Measurements from ENCODE around the gene AKNA. TPM values are rescaled to one million over a fixed set of nuclear protein-coding genes. Genes with fewer than 3 reads are reported as not detected.
"Not testable (repeated sequence)": the region's sequence is repeated elsewhere in the genome, so short reads cannot be mapped to it uniquely, and the experiment has no call there.

AKNA gene
- polyA plus RNA-seq, 3 donors, result 3.3 to 147 (median 7.3) TPM

- H3K27me3 Mint-ChIP-seq (ENCODE audit: low read depth in 3 of 3), result peaks cover 0 to 6% (median 3%) of the 10 kb centered on the region in 3 donors
- 83% methylated on average over 4 of the region's 10 CpGs for WGBS (ENCODE audit: insufficient coverage)
- H4K20me1 ChIP-seq (ENCODE audit: insufficient read depth, low read length), result peaks cover 18% of the 10 kb centered on the region
- H3K9me3 Mint-ChIP-seq, result peaks cover 9 to 13% (median 10%) of the 10 kb centered on the region in 7 donors
- H2AFZ ChIP-seq (ENCODE audit: insufficient read depth, low read depth, low read length, poor library complexity, severe bottlenecking), result no peak overlapping the region
- H3K4me1 ChIP-seq (ENCODE audit: control insufficient read depth in 1 of 2, insufficient read depth in 2 of 2, low read length in 2 of 2), result no peaks in the 10 kb centered on the region
- no peak overlapping the region for H3K9ac ChIP-seq (ENCODE audit: insufficient read depth, low read length, poor library complexity, severe bottlenecking)
- no peak for DNase-seq
- H3K4me3 Mint-ChIP-seq, result no peak overlapping the region
- H3K27ac ChIP-seq (ENCODE audit: low read depth in 1 of 2, low read length in 2 of 2), result no peak overlapping the region
- H3K27me3 ChIP-seq (ENCODE audit: control insufficient read depth in 2 of 2, insufficient read depth in 2 of 2, low read length in 2 of 2), result no peaks in the 10 kb centered on the region
- no peak overlapping the region for H3K4me3 ChIP-seq (replicated peaks in 1 of 3; ENCODE audit: low read depth in 2 of 3, low read length in 3 of 3)
- peaks cover 15 to 20% of the 10 kb centered on the region in 2 donors for H3K36me3 ChIP-seq (replicated peaks in 1 of 2; ENCODE audit: control insufficient read depth in 1 of 2, insufficient read depth in 2 of 2, low read length in 2 of 2)
- no peak overlapping the region for H3K4me2 ChIP-seq (replicated peaks; ENCODE audit: extremely low read depth, low read length, poor library complexity, severe bottlenecking)
- peaks cover 11 to 18% of the 10 kb centered on the region in 2 donors for H3K9me3 ChIP-seq (replicated peaks in 1 of 2; ENCODE audit: control insufficient read depth in 1 of 2, insufficient read depth in 1 of 2, low read length in 2 of 2)
- no peak for TF ChIP-seq CTCF (IDR thresholded peaks at IDR 0.05)
- intact Hi-C loops (cut with micrococcal nuclease), result no loop called here
- peaks cover 3% of the 10 kb centered on the region for H3K4me1 Mint-ChIP-seq
- H3K36me3 Mint-ChIP-seq, result peaks cover 11 to 15% of the 10 kb centered on the region in 2 donors
- H3K79me2 ChIP-seq (ENCODE audit: insufficient read depth, low read length), result no peaks in the 10 kb centered on the region
- no peak overlapping the region for H3K27ac Mint-ChIP-seq
These were observed 57.1 kb downstream of the AKNA start for GRCh38 chr9:114330636-114331035.

- H3K4me2 ChIP-seq (replicated peaks; ENCODE audit: extremely low read depth, low read length, poor library complexity, severe bottlenecking); H3K27me3 ChIP-seq (ENCODE audit: control insufficient read depth in 2 of 2, insufficient read depth in 2 of 2, low read length in 2 of 2); H3K27ac ChIP-seq (ENCODE audit: low read depth in 1 of 2, low read length in 2 of 2); H3K36me3 Mint-ChIP-seq; H4K20me1 ChIP-seq (ENCODE audit: insufficient read depth, low read length); H3K4me1 ChIP-seq (ENCODE audit: control insufficient read depth in 1 of 2, insufficient read depth in 2 of 2, low read length in 2 of 2); H2AFZ ChIP-seq (ENCODE audit: insufficient read depth, low read depth, low read length, poor library complexity, severe bottlenecking); H3K79me2 ChIP-seq (ENCODE audit: insufficient read depth, low read length); intact Hi-C loops (cut with micrococcal nuclease); H3K9me3 ChIP-seq (replicated peaks in 1 of 2; ENCODE audit: control insufficient read depth in 1 of 2, insufficient read depth in 1 of 2, low read length in 2 of 2); H3K4me3 ChIP-seq (replicated peaks in 1 of 3; ENCODE audit: low read depth in 2 of 3, low read length in 3 of 3); H3K9ac ChIP-seq (ENCODE audit: insufficient read depth, low read length, poor library complexity, severe bottlenecking); H3K9me3 Mint-ChIP-seq; H3K27me3 Mint-ChIP-seq (ENCODE audit: low read depth in 3 of 3); H3K36me3 ChIP-seq (replicated peaks in 1 of 2; ENCODE audit: control insufficient read depth in 1 of 2, insufficient read depth in 2 of 2, low read length in 2 of 2); H3K4me1 Mint-ChIP-seq; H3K4me3 Mint-ChIP-seq; DNase-seq: not testable (repeated sequence)
- no CpG with 5 or more reads among the region's 10 CpGs for WGBS (ENCODE audit: insufficient coverage)
- H3K27ac Mint-ChIP-seq, result peak within 1 kb of the TSS in 1 of 7 donors; percentile 25
These were observed 58.2 kb downstream of the AKNA start, which contains the start of gene ORM2 for GRCh38 chr9:114329625-114330022. ORM2 (plus strand) TSS chr9:114329869; CDS start chr9:114329905, 36 bp downstream.

GRCh38 chr9:114328937-114329624, 58.7 kb downstream of the AKNA start:
- DNase-seq; H3K4me3 ChIP-seq (replicated peaks in 1 of 3; ENCODE audit: low read depth in 2 of 3, low read length in 3 of 3); H3K4me1 Mint-ChIP-seq; H3K9ac ChIP-seq (ENCODE audit: insufficient read depth, low read length, poor library complexity, severe bottlenecking); H3K27me3 ChIP-seq (ENCODE audit: control insufficient read depth in 2 of 2, insufficient read depth in 2 of 2, low read length in 2 of 2); H3K27ac ChIP-seq (ENCODE audit: low read depth in 1 of 2, low read length in 2 of 2); H3K4me2 ChIP-seq (replicated peaks; ENCODE audit: extremely low read depth, low read length, poor library complexity, severe bottlenecking); H3K36me3 Mint-ChIP-seq; H3K27ac Mint-ChIP-seq; H3K4me1 ChIP-seq (ENCODE audit: control insufficient read depth in 1 of 2, insufficient read depth in 2 of 2, low read length in 2 of 2); H3K9me3 Mint-ChIP-seq; H3K9me3 ChIP-seq (replicated peaks in 1 of 2; ENCODE audit: control insufficient read depth in 1 of 2, insufficient read depth in 1 of 2, low read length in 2 of 2); H3K4me3 Mint-ChIP-seq; H2AFZ ChIP-seq (ENCODE audit: insufficient read depth, low read depth, low read length, poor library complexity, severe bottlenecking); H4K20me1 ChIP-seq (ENCODE audit: insufficient read depth, low read length); H3K79me2 ChIP-seq (ENCODE audit: insufficient read depth, low read length); intact Hi-C loops (cut with micrococcal nuclease); H3K36me3 ChIP-seq (replicated peaks in 1 of 2; ENCODE audit: control insufficient read depth in 1 of 2, insufficient read depth in 2 of 2, low read length in 2 of 2); H3K27me3 Mint-ChIP-seq (ENCODE audit: low read depth in 3 of 3): not testable (repeated sequence)
- no CpG with 5 or more reads among the region's 12 CpGs for WGBS (ENCODE audit: insufficient coverage)

- not testable (repeated sequence) for DNase-seq
These were observed 59.4 kb downstream of the AKNA start for GRCh38 chr9:114328357-114328820.

More at GRCh38 chr9:114328357-114328820, 59.4 kb downstream of the AKNA start:
- intact Hi-C loops (cut with micrococcal nuclease); H3K9me3 ChIP-seq (replicated peaks in 1 of 2; ENCODE audit: control insufficient read depth in 1 of 2, insufficient read depth in 1 of 2, low read length in 2 of 2); H3K9ac ChIP-seq (ENCODE audit: insufficient read depth, low read length, poor library complexity, severe bottlenecking); H3K36me3 ChIP-seq (replicated peaks in 1 of 2; ENCODE audit: control insufficient read depth in 1 of 2, insufficient read depth in 2 of 2, low read length in 2 of 2); H3K4me2 ChIP-seq (replicated peaks; ENCODE audit: extremely low read depth, low read length, poor library complexity, severe bottlenecking); H3K4me1 Mint-ChIP-seq; H3K9me3 Mint-ChIP-seq; H3K27me3 Mint-ChIP-seq (ENCODE audit: low read depth in 3 of 3); H3K79me2 ChIP-seq (ENCODE audit: insufficient read depth, low read length); H3K4me3 ChIP-seq (replicated peaks in 1 of 3; ENCODE audit: low read depth in 2 of 3, low read length in 3 of 3); H3K36me3 Mint-ChIP-seq; H3K4me1 ChIP-seq (ENCODE audit: control insufficient read depth in 1 of 2, insufficient read depth in 2 of 2, low read length in 2 of 2); H3K27ac ChIP-seq (ENCODE audit: low read depth in 1 of 2, low read length in 2 of 2); H4K20me1 ChIP-seq (ENCODE audit: insufficient read depth, low read length); H3K4me3 Mint-ChIP-seq; H2AFZ ChIP-seq (ENCODE audit: insufficient read depth, low read depth, low read length, poor library complexity, severe bottlenecking); H3K27ac Mint-ChIP-seq; H3K27me3 ChIP-seq (ENCODE audit: control insufficient read depth in 2 of 2, insufficient read depth in 2 of 2, low read length in 2 of 2): not testable (repeated sequence)
- 96% methylated on average over 4 of the region's 10 CpGs for WGBS (ENCODE audit: insufficient coverage)
